MM.1S (cell line): ENCODE measurements around the gene SLC4A5.

Source experiments
- DNase-seq: peaks from one replicate; pipeline ENCODE4 v3.0.0-alpha.2; 2015
- H2AFZ ChIP-seq: fragments of 300-600 bp; sonication (generic); 2 replicates; pipeline ENCODE4 v1.6.0; 2016; ENCODE audit warnings: antibody characterized with exemption, low read length
- H3F3A ChIP-seq: fragments of 300-600 bp; sonication (generic); 2 replicates; pipeline ENCODE4 v1.6.1; 2016; ENCODE audit warnings: mild to moderate bottlenecking, antibody characterized with exemption, low read length, moderate library complexity, mixed read lengths; ENCODE audit not compliant: insufficient read depth
- H3K27ac ChIP-seq: fragments of 300-600 bp; sonication (generic); 2 replicates; pipeline ENCODE4 v1.5.1; 2016; ENCODE audit warnings: mild to moderate bottlenecking, low read length
- H3K27me3 ChIP-seq: fragments of 300-600 bp; sonication (generic); replicated peaks from 2 replicates; pipeline ENCODE4 v1.6.0; 2016; ENCODE audit warnings: low read length; ENCODE audit not compliant: insufficient read depth
- H3K36me3 ChIP-seq: fragments of 300-600 bp; sonication (generic); replicated peaks from 2 replicates; pipeline ENCODE4 v1.6.1; 2016; ENCODE audit warnings: mild to moderate bottlenecking, low read length, mixed read lengths; ENCODE audit not compliant: insufficient read depth
- H3K4me1 ChIP-seq: fragments of 300-600 bp; sonication (generic); 2 replicates; pipeline ENCODE4 v1.6.1; 2016; ENCODE audit warnings: low read length, mixed read lengths
- H3K4me2 ChIP-seq: fragments of 300-600 bp; sonication (generic); 2 replicates; pipeline ENCODE4 v1.6.0; 2016; ENCODE audit warnings: low read depth, low read length
- H3K4me3 ChIP-seq: fragments of 300-600 bp; sonication (generic); 2 replicates; pipeline ENCODE4 v1.5.1; 2016; ENCODE audit warnings: low read length, mixed read lengths
- H3K79me2 ChIP-seq: fragments of 300-600 bp; sonication (generic); 2 replicates; pipeline ENCODE4 v1.6.1; 2016; ENCODE audit warnings: mixed run types, low read length, mixed read lengths
- H3K9ac ChIP-seq: fragments of 300-600 bp; sonication (generic); 2 replicates; pipeline ENCODE4 v1.6.1; 2016; ENCODE audit warnings: low read length, mixed read lengths
- H3K9me2 ChIP-seq: fragments of 300-600 bp; sonication (generic); replicated peaks from 2 replicates; pipeline ENCODE4 v1.6.1; 2016; ENCODE audit warnings: mild to moderate bottlenecking, low read length, mixed read lengths; ENCODE audit not compliant: insufficient read depth
- H3K9me3 ChIP-seq: fragments of 300-600 bp; sonication (generic); replicated peaks from 2 replicates; pipeline ENCODE4 v1.6.1; 2016; ENCODE audit warnings: mild to moderate bottlenecking, low read length, mixed read lengths; ENCODE audit not compliant: insufficient read depth
- H4K20me1 ChIP-seq: fragments of 300-600 bp; sonication (generic); 2 replicates; pipeline ENCODE4 v1.6.1; 2016; ENCODE audit warnings: mild to moderate bottlenecking, low read length, moderate library complexity, mixed read lengths; ENCODE audit not compliant: insufficient read depth
- CTCF ChIP-seq: fragments of 300-600 bp; sonication (generic); IDR thresholded peaks from 2 replicates; pipeline ENCODE4 v1.5.1; 2016; ENCODE audit warnings: antibody characterized with exemption, low read length, mixed read lengths
- EZH2 ChIP-seq: fragments of 300-600 bp; sonication (generic); optimal IDR thresholded peaks from 2 replicates; pipeline ENCODE3; 2017; ENCODE audit warnings: low read depth, mild to moderate bottlenecking, antibody characterized with exemption, low read length, mixed read lengths
- EZH2phosphoT487 ChIP-seq: fragments of 300-600 bp; sonication (generic); IDR thresholded peaks from 2 replicates; pipeline ENCODE4 v1.6.1; 2018; ENCODE audit warnings: antibody characterized with exemption, low read length

The SLC4A5 gene

GRCh38 chr2:74391209-74391579 is 48.0 kb upstream of the SLC4A5 start:
- peak overlapping the region; percentile 86 for H3K4me2 ChIP-seq
- H3K4me3 ChIP-seq, result peak overlapping the region; percentile 98
- TF ChIP-seq EZH2 (no peak), CTCF (no peak), EZH2phosphoT487 (no peak)
- no peaks in the 10 kb centered on the region for H3K36me3 ChIP-seq
- no peaks in the 10 kb centered on the region for H3K27me3 ChIP-seq
- no peaks in the 10 kb centered on the region for H3K9me3 ChIP-seq
- no peaks in the 10 kb centered on the region for H3F3A ChIP-seq
- no peaks in the 10 kb centered on the region for H4K20me1 ChIP-seq
- DNase-seq, result peak; percentile 15
- H2AFZ ChIP-seq, result peak overlapping the region; percentile 94
- H3K79me2 ChIP-seq, result peaks cover 45% of the 10 kb centered on the region
- H3K9me2 ChIP-seq, result no peaks in the 10 kb centered on the region
- no peak overlapping the region for H3K27ac ChIP-seq
- H3K4me1 ChIP-seq, result peaks cover 12% of the 10 kb centered on the region
- H3K9ac ChIP-seq, result peak overlapping the region; percentile 92

GRCh38 chr2:74390606-74391005 is 47.4 kb upstream of the SLC4A5 start:
- H3F3A ChIP-seq, result no peaks in the 10 kb centered on the region
- H4K20me1 ChIP-seq, result no peaks in the 10 kb centered on the region
- H3K27ac ChIP-seq, result no peak overlapping the region
- peak overlapping the region; percentile 86 for H3K4me2 ChIP-seq
- peaks cover 45% of the 10 kb centered on the region for H3K79me2 ChIP-seq
- no peaks in the 10 kb centered on the region for H3K27me3 ChIP-seq
- TF ChIP-seq EZH2phosphoT487 (no peak), CTCF (no peak), EZH2 (no peak)
- no peak overlapping the region for H2AFZ ChIP-seq
- peaks cover 12% of the 10 kb centered on the region for H3K4me1 ChIP-seq
- H3K4me3 ChIP-seq, result peak overlapping the region; percentile 98
- no peaks in the 10 kb centered on the region for H3K36me3 ChIP-seq
- no peaks in the 10 kb centered on the region for H3K9me3 ChIP-seq
- DNase-seq, result no peak
- no peaks in the 10 kb centered on the region for H3K9me2 ChIP-seq
- H3K9ac ChIP-seq, result no peak overlapping the region

- no peaks in the 10 kb centered on the region for H3K36me3 ChIP-seq
- no peak overlapping the region for H3K27ac ChIP-seq
- peaks cover 45% of the 10 kb centered on the region for H3K79me2 ChIP-seq
- DNase-seq, result no peak
- H4K20me1 ChIP-seq, result no peaks in the 10 kb centered on the region
- H3K9me3 ChIP-seq, result no peaks in the 10 kb centered on the region
- no peaks in the 10 kb centered on the region for H3F3A ChIP-seq
- H3K9ac ChIP-seq, result no peak overlapping the region
- H3K4me2 ChIP-seq, result no peak overlapping the region
- TF ChIP-seq EZH2phosphoT487, result no peak
- TF ChIP-seq EZH2, result no peak
- TF ChIP-seq CTCF, result no peak
- H2AFZ ChIP-seq, result no peak overlapping the region
- H3K4me1 ChIP-seq, result peaks cover 12% of the 10 kb centered on the region
- H3K4me3 ChIP-seq, result no peak overlapping the region
- H3K27me3 ChIP-seq, result no peaks in the 10 kb centered on the region
- no peaks in the 10 kb centered on the region for H3K9me2 ChIP-seq
Observed at GRCh38 chr2:74387346-74387745, 44.1 kb upstream of the SLC4A5 start.
